Muscle of back (tissue), 13 donors: ENCODE measurements around the gene PHYKPL. TPM values are rescaled to one million over a fixed set of nuclear protein-coding genes. Genes with fewer than 3 reads are reported as not detected.

Experiments used
- DNase-seq, 3 donors: peaks; one replicate each; pipeline versions ENCODE4 v3.0.0 to v3.0.0-alpha.2; 2013
- long read RNA-seq, 9 donors: transcript quantifications; one replicate each; lab custom pipeline, GENCODE V29; 2026
- polyA plus RNA-seq, 10 donors: library from polyadenylated mRNA; unstranded; fragments of 120-200 nt; gene quantifications; one replicate each; pipeline ENCODE4 v1.2.1, GENCODE V29; 2013; ENCODE audit not compliant: insufficient read length in 10 of 10

Gene PHYKPL
- polyA plus RNA-seq: 10 to 100 TPM; 37.0 to 91.0 (median 48.7) TPM
- long read RNA-seq, donor 1, partial matches to known transcripts: 142 of 158 reads
- long read RNA-seq, donor 1, other reads (novel, unspliced or antisense): 13 of 158 reads
- long read RNA-seq, donor 2, partial matches to known transcripts: 0 of 2 reads
- long read RNA-seq, donor 2, other reads (novel, unspliced or antisense): 0 of 2 reads
- long read RNA-seq, donor 3: 0 reads
- long read RNA-seq, donor 4, transcript PHYKPL-201 (13 exons, 2,038 nt): major isoform, 5 of 6 reads
- long read RNA-seq, donor 4, partial matches to known transcripts: 0 of 6 reads
- long read RNA-seq, donor 4, other reads (novel, unspliced or antisense): 0 of 6 reads
- long read RNA-seq, donor 5, transcript PHYKPL-201 (13 exons, 2,038 nt): major isoform, 5 of 12 reads
- long read RNA-seq, donor 5, partial matches to known transcripts: 6 of 12 reads
- long read RNA-seq, donor 5, other reads (novel, unspliced or antisense): 0 of 12 reads
- long read RNA-seq, donor 6, partial matches to known transcripts: 0 of 3 reads
- long read RNA-seq, donor 6, other reads (novel, unspliced or antisense): 0 of 3 reads
- long read RNA-seq, donor 7, partial matches to known transcripts: 0 of 2 reads
- long read RNA-seq, donor 7, other reads (novel, unspliced or antisense): 0 of 2 reads
- long read RNA-seq, donor 8, partial matches to known transcripts: 145 of 190 reads
- long read RNA-seq, donor 8, other reads (novel, unspliced or antisense): 43 of 190 reads
- long read RNA-seq, donor 9: 0 reads

DNA sequence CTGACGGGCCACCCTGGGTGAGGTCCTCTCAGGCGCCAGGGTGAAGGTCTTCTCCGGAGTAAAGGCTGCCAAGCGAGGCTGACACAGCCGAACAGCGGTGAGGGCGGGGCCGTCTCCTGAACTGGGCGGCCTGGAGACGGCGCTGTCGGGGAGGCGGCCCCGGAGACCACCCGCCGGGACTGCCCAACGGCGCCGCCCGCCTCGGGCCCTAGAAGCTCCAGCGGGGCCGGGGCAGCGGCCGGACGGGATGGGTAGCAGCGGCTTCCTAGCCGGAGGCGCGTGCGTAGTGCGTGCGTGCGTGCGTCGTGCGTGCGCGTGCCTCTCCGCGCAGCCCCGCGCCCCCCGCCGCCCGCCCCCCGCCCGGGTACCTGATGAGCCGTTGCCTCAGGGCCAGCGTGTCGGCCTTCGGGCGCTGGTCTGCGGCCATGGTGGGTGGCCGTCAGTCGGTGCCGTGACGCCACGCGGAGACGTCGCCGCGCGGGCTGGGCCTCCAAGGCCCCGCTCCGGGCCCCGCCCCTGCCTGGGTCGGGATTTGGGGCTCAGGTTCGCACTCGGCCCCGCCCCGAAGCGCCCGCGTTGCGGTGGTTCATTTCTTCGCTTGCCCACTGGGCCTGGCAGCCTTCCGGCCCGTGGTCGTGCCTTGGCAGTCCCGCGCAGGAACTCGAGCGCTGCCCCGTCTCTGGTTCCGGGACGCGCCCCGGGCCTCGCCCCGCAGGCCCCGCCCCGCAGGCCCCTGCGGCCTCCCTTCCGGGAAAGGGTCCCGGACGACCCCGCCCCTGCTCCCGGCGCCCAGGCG is at the start of gene PHYKPL:
Gene PHYKPL, minus strand, starts transcription at position 679 of the 796 bp plus-strand sequence. Its CDS starts 252 bp downstream, at position 427.
- peak; percentile 61 to 93 (median 80) for DNase-seq

DNA sequence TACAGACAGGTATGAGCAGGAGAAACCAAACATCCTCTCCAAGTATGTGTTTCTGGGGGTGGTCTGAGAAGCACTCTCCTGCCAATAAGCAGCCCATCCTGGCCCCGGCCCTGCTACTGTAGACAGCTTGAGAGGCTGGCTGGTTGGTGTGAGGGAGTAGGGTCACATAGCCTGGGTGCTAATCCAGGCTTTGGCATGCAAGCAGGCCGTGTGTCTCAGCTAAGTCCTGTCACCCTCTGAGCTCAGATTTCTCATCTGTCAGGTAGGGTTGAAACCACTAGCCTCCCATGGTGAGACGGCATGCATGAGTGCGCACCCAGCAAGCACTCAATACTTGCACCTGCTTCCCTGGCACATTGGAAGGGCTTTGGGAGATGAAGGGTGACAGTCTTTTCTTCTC is 49.8 kb upstream of the PHYKPL start:
- DNase-seq: no peak

- no peak for DNase-seq
Measured at GRCh38 chr5:178281331-178281730, 48.7 kb upstream of the PHYKPL start.

GRCh38 chr5:178280631-178281030 is 48.0 kb upstream of the PHYKPL start:
- DNase-seq: no peak

GRCh38 chr5:178279723-178280438 is 47.3 kb upstream of the PHYKPL start:
- DNase-seq: peak; percentile 66 to 92 (median 85)

- DNase-seq: no peak
Measured at GRCh38 chr5:178279026-178279722, 46.6 kb upstream of the PHYKPL start.

GRCh38 chr5:178278358-178279023 is 45.9 kb upstream of the PHYKPL start:
- no peak for DNase-seq

DNA sequence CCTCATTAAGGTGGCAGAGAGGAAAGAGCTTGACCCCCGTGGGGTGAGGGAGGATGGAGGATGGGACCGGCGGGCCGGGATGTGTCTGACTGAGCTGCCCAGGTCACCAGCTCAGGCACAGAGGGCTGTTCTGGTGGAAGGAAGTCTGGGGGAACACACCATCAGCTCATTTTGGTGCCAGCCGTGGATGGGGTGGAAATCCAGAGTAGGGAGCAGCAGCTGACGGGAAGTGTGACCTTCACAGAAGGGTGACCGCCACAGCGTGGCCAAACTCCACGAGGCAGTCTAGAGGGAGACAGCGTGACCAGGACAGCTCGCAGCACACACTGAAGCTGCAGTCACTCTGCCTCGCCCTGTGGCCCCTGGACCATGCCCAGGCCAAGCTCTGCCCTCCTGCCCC is 45.3 kb upstream of the PHYKPL start:
- DNase-seq: no peak

DNA sequence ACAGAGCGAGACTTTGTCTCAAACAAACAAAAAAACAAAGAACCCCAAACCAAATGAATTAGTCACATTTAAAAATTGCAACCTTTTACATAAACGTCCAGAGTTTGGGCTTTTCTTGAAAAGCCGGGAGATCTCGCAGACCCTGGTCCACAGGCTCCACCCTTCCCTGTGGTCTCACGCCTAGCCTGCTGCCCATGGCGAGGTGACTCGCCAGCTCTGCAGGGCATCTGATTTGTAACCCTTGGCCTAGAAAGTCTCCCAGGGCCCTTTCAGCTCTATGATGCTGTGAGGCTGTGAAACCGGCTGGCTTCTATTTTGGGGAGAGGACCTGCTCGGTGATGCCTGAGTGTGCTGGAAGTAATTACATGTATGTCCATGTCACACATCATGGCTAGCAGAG is 44.7 kb upstream of the PHYKPL start:
- no peak for DNase-seq

GRCh38 chr5:178274781-178275537 is 42.4 kb upstream of the PHYKPL start:
- no peak for DNase-seq

GRCh38 chr5:178273665-178274541 is 41.3 kb upstream of the PHYKPL start:
- DNase-seq: no peak

GRCh38 chr5:178273041-178273440 is 40.4 kb upstream of the PHYKPL start:
- no peak for DNase-seq

- DNase-seq: no peak
Measured at GRCh38 chr5:178272591-178272990, 40.0 kb upstream of the PHYKPL start.

- no peak for DNase-seq
Measured at GRCh38 chr5:178271726-178272479, 39.3 kb upstream of the PHYKPL start.

- no peak for DNase-seq
Measured at GRCh38 chr5:178271231-178271630, 38.6 kb upstream of the PHYKPL start.

DNA sequence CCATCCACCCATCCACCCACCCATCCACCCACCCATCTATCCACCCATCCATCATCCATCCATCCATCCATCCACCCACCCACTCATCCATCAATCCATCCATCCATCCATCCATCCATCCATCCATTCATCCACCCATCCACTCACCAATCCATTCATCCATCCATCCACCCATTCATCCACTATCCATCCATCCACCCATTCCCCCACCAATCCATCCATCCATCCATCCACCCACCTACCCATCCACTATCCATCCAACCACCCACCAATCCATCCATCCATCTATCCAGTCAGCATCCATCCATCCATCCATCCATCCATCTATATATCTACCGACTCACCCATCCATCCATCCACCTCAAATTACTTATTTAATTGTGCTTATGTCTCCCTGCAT is 36.9 kb upstream of the PHYKPL start:
- no peak for DNase-seq

DNA sequence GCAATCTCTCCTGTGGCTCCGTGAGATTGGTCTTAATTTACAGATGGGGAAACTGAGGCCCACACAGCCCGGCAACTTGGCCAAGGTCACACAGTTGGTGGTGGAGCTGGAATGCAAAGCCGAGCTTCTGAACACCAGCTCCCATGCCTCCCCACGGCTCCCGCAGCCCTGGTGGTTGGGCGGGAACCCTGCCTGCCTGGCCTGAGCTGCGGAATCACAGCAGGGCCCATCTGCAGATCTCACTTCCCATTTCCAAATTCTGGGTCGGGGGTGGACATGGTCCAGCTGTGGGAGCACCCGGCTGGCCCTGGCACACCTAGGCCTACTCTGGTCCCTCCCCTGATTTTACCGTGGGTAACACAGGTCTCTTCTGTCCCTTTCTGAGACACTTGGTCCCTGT is 35.3 kb upstream of the PHYKPL start:
- DNase-seq: no peak

DNA sequence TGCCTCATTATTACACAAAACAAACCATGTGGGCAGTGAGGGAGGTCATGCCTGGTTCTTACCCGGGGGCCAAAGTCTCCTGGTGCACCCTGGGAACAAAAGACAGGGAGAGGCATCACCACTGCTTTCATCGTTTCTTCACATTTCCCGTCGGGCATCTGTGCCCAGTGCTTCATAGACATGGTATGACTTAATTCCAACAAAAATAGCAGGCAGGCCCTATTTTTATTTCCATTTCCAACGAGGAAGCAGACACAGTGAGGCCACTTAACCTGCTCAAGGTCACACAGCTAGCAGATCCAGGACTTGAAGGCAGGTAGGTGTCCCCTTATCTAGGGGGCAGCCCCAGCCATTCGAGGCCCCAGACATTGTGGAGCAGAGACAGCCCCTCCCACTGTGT is 34.6 kb upstream of the PHYKPL start:
- no peak for DNase-seq
